ENCODE results near the gene SYTL2.
"Not testable (repeated sequence)": the region's sequence is repeated elsewhere in the genome, so short reads cannot be mapped to it uniquely, and the experiment has no call there.

DNA sequence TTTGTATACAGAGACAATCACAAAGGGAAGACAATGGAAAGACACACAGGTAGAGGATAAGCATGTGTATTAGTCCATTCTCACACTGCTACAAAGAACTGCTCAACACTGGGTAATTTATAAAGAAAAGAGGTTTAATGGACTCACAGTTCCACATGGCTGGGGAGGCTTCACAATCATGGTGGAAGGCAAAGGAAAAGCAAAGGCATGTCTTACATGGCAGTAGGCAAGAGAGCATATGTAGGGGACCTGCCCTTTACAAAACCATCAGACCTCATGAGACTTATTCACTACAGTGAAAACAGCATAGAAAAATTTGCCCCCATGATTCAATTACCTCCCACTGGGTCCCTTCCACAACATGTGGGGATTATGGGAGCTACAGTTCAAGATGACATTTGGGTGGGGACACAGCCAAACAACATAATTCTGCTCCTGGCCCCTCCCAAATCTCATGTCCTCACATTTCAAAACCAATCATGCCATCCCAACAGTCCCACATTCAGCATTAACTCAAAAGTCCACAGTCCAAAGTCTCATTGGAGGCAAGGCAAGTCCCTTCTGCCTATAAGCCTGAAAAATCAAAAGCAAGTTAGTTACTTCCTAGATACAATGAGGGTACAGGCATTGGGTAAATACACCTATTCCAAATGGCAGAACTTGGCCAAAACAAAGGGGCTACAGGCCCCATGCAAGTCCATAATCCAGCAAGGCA lies 139.8 kb downstream of the SYTL2 start:
- TF ChIP-seq RAD21 (conservative IDR thresholded peaks at IDR 0.05); EZH2 (IDR thresholded peaks at IDR 0.05; ENCODE audit: borderline replicate concordance, insufficient read depth, low read length, poor library complexity, severe bottlenecking); SMC3 (conservative IDR thresholded peaks at IDR 0.05; ENCODE audit: poor library complexity); TAF1 (IDR thresholded peaks at IDR 0.05; ENCODE audit: low read depth): not testable (repeated sequence)
- TF ChIP-seq, protein P1, sequence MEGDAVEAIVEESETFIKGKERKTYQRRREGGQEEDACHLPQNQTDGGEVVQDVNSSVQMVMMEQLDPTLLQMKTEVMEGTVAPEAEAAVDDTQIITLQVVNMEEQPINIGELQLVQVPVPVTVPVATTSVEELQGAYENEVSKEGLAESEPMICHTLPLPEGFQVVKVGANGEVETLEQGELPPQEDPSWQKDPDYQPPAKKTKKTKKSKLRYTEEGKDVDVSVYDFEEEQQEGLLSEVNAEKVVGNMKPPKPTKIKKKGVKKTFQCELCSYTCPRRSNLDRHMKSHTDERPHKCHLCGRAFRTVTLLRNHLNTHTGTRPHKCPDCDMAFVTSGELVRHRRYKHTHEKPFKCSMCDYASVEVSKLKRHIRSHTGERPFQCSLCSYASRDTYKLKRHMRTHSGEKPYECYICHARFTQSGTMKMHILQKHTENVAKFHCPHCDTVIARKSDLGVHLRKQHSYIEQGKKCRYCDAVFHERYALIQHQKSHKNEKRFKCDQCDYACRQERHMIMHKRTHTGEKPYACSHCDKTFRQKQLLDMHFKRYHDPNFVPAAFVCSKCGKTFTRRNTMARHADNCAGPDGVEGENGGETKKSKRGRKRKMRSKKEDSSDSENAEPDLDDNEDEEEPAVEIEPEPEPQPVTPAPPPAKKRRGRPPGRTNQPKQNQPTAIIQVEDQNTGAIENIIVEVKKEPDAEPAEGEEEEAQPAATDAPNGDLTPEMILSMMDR (IDR thresholded peaks at IDR 0.05; ENCODE audit: poor library complexity, severe bottlenecking) = not testable (repeated sequence)

Data from neural cell (in vitro differentiated cells).